Effector memory CD8-positive, alpha-beta T cell (primary cell): ENCODE data around the gene CFAP251.
"Not testable (repeated sequence)": the region's sequence is repeated elsewhere in the genome, so short reads cannot be mapped to it uniquely, and the experiment has no call there.

Experiments used
- ATAC-seq: fragments of 150-1000 bp; cut with Tn5 transposase; replicated peaks from 2 replicates; pipeline ENCODE4 v1.10.0; 2021; ENCODE audit warnings: mild to moderate bottlenecking, moderate library complexity
- DNase-seq, 3 experiments: peaks; one replicate each; pipeline ENCODE4 v3.0.0; 2021
- H3K27ac Mint-ChIP-seq, 2 donors: one replicate each; pipeline ENCODE4 v1.8.0; 2022; ENCODE audit warnings: mild to moderate bottlenecking in 2 of 2, mixed read lengths in 2 of 2, moderate library complexity in 2 of 2
- H3K27me3 Mint-ChIP-seq, 2 donors: one replicate each; pipeline ENCODE4 v1.8.0; 2022; ENCODE audit warnings: mixed read lengths in 2 of 2
- H3K36me3 Mint-ChIP-seq: one replicate; pipeline ENCODE4 v1.8.0; 2022; ENCODE audit warnings: mild to moderate bottlenecking, moderate library complexity, mixed read lengths; ENCODE audit not compliant: insufficient read depth
- H3K4me1 Mint-ChIP-seq, 2 donors: one replicate each; pipeline ENCODE4 v1.8.0; 2022; ENCODE audit warnings: low read depth in 2 of 2, mixed read lengths in 2 of 2
- H3K4me3 Mint-ChIP-seq, 2 donors: one replicate each; pipeline ENCODE4 v1.8.0; 2022; ENCODE audit warnings: mild to moderate bottlenecking in 2 of 2, mixed read lengths in 2 of 2, moderate library complexity in 2 of 2
- H3K9me3 Mint-ChIP-seq, 2 donors: one replicate each; pipeline ENCODE4 v1.8.0; 2022; ENCODE audit warnings: mixed read lengths in 2 of 2

CFAP251 gene

DNA sequence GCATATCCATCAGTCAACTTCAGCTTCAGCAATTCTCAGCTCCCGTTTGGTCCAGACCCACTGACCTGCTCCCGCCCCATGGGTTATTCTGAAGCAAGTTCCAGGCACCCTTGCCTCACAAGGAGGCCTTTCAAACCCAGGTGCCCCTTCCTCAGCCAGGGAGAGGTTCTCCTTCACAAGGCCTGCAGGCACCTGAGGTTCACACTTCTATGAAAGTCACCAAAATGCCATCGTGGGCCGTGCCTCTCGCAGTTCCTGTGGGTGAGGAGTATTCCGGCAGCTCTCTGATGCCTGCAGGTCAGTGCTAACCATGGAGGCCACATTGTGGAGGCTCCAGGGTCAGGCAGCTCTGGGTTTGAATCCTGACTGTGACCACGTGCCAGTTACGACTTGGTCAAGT is 63.1 kb downstream of the CFAP251 start:
- no peak overlapping the region for H3K27ac Mint-ChIP-seq
- no peaks in the 10 kb centered on the region for H3K4me1 Mint-ChIP-seq

DNA sequence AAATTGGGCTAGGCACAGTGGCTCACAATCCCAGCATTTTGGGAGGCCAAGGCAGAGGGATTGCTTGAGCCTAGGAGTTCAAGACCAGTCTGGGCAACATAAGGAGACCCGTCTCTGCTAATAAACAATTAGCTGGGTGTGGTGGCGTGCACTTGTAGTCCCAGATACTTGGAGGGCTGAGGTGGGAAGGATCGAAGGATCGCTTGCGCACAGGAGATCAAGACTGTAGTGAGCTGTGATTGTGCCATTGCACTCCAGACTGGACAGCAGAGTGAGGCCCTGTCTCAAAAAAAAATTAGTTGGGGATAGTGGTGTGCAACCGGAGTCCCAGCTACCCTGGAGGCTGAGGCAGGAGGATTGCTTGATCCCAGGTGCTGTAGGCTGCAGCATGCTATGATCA is 64.6 kb downstream of the CFAP251 start:
- no peak for DNase-seq
- H3K36me3 Mint-ChIP-seq = peaks cover 2% of the 10 kb centered on the region
- H3K9me3 Mint-ChIP-seq = no peaks in the 10 kb centered on the region
- H3K4me3 Mint-ChIP-seq = no peak overlapping the region
- no peaks in the 10 kb centered on the region for H3K4me1 Mint-ChIP-seq
- H3K27ac Mint-ChIP-seq = no peak overlapping the region
- H3K27me3 Mint-ChIP-seq = no peaks in the 10 kb centered on the region
- ATAC-seq = no peak

More for the DNA sequence above, 63.1 kb downstream of the CFAP251 start:
- H3K4me3 Mint-ChIP-seq = no peak overlapping the region
- no peaks in the 10 kb centered on the region for H3K9me3 Mint-ChIP-seq
- no peaks in the 10 kb centered on the region for H3K36me3 Mint-ChIP-seq
- ATAC-seq = no peak
- DNase-seq = no peak
- no peaks in the 10 kb centered on the region for H3K27me3 Mint-ChIP-seq

DNA sequence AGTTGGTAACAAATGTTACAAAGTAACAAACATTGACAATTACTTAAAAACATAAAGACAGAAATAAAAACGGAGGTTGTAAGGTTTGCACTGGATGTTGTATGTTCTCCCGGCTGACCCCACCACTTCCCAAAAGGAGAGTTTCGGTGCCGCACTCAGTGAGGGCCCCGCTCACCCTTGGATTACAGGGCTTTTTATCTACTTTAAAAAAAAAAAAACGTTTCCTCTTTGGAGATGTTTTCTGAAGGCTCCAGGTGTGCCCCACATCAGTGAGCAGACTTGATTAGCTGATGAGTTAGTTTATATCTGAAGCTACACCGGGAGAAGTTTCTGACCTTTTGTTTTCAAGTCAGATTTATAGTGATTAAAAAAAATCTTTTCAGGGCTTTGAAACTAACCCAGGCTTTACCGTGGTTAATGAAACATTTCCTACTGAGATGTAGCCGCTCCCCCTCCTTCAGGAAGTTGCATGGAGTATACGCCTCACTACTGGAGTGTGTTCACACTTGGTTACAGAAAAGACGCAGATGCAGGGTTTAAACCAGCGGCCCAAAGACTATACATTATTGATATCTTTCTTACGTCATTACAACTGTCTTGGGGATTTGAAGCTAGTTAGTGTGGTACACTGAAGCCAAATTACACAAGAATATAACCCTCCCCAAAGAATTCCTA is 65.3 kb downstream of the CFAP251 start:
- H3K36me3 Mint-ChIP-seq = peaks cover 2% of the 10 kb centered on the region
- no peaks in the 10 kb centered on the region for H3K9me3 Mint-ChIP-seq
- DNase-seq = no peak
- H3K27me3 Mint-ChIP-seq = no peaks in the 10 kb centered on the region
- no peak overlapping the region for H3K4me3 Mint-ChIP-seq
- H3K4me1 Mint-ChIP-seq = no peaks in the 10 kb centered on the region
- no peak for ATAC-seq
- no peak overlapping the region for H3K27ac Mint-ChIP-seq

DNA sequence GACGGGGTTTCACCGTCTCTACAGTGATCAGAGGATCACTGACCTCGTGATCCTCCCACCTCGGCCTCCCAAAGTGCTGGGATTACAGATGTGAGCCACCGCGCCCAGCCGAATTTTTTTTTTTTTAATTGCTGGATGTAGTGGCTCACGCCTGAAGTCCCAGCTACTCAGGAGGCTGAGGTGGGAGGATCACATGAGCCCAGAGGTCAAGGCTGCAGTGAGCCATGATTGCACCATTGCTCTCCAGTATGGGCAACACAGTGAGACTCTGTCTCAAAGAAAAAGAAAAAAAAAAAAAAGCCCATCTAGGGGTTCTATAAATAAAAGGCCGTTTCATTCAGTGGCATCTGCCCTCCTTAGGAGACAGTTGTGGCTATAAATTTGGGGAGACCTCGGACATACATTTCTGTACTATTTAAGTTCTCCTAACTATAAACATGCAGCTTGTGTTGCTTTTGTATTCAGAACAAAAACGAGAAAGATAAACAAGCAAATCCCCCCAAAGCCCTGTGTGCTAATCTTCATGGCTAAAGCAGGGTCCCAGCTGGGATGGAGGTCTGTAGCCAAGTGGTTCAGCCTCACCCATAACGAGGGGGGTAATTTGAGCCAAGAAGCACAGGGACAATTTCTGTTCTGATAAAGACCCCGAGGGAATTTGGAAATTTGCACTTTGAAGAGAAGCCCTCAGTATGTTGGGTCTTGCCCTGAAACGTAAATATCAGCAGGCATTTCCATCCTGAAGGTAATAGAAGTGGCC is 68.3 kb downstream of the CFAP251 start:
- Mint-ChIP-seq H3K4me1 (no peaks in the 10 kb centered on the region), H3K4me3 (no peak overlapping the region), H3K36me3 (peaks cover 2% of the 10 kb centered on the region), H3K27me3 (no peaks in the 10 kb centered on the region), H3K9me3 (no peaks in the 10 kb centered on the region), H3K27ac (no peak overlapping the region)
- no peak for DNase-seq
- no peak for ATAC-seq

DNA sequence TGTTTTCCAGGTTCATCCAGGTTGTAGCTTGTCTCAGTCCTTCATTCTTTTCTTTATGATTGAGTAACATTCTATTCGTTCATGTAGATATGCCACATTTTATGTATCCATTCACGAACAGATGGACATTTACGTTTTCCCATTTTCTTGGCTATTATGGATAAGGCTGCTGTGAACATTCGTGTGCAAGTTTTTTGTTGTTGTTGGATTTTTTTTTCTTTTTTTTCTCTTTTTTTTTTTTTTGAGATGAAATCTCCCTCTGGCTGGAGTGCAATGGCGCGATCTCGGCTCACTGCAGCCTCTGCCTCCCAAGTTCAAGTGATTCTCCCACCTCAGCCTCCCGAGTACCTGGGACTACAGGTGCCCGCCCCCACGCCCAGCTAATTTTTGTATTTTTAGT is 70.1 kb downstream of the CFAP251 start:
- H3K4me3 Mint-ChIP-seq = not testable (repeated sequence)

DNA sequence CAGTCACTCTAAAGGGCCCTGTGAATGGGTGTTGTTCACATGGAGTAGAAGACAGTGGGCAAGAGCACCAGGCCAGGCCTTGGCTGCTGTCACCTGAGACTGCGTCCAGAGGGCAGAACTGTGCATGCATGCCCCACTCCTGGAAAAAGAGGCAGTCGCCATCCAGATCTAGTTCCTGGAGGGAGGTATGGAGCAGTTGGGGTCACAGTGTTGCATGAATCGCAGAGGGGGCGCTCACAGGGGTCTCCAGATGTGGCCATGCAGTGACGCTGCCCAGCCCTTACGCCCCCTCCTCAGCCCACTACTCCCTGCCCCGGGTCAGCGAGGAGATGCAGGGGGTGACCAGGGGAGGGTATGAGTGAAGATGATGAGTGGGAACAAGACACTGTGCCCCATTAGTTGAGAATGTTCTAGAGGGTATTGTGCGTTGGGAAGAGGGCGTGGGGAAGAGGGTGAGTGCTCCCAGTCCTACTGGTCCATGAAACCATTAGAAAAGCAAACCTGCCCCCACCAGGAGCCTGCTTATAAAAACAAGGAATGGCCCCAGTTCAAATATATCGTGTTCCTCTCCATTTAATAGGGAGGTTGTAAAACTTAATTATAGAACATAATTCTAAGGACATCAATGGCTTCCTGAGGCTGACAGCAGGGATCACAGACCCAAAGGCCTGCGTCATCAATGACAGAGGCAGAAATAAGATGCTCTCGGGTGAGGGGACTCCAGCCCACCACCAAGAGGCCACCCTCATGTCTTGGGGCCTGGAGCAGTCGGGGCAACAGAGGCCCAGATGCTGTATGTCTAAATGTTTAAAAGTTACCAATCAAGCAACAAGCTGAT is 71.1 kb downstream of the CFAP251 start:
- ATAC-seq (no peak), DNase-seq (no peak)
- Mint-ChIP-seq H3K4me1 (peaks cover 0 to 4% of the 10 kb centered on the region in 2 donors), H3K9me3 (no peaks in the 10 kb centered on the region), H3K36me3 (peaks cover 2% of the 10 kb centered on the region), H3K27ac (no peak overlapping the region), H3K4me3 (no peak overlapping the region), H3K27me3 (no peaks in the 10 kb centered on the region)

More for the DNA sequence above, 70.1 kb downstream of the CFAP251 start:
- not testable (repeated sequence) for ATAC-seq, H3K27ac Mint-ChIP-seq, DNase-seq, H3K4me1 Mint-ChIP-seq, H3K27me3 Mint-ChIP-seq, H3K9me3 Mint-ChIP-seq, H3K36me3 Mint-ChIP-seq

DNA sequence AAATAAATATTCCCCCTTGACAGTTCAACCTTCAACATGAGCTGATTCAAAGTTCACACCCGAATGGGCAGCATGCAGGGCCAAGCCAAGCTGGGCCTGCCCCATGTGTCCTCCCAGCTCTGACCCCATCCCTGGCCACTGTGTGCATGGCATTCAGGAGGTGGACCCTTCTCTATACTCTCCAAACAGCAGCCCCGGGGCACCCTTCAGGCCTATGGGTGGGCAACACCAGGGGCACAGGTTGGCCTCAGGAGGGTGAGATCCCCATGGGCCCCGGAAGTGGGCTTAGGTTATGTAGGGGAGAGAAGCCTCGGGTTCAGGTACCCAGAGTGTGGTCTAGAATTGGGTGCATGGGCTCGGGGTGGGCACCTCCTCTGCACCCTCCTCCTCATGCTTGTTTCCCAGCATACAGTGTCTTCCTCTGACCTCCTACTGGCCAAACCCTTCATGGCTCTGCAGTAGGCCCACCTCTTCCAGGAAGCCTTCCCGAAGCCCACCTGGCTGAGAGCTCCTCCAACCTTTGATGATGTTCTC is 71.8 kb downstream of the CFAP251 start:
- peaks cover 2% of the 10 kb centered on the region for H3K36me3 Mint-ChIP-seq
- ATAC-seq (no peak), DNase-seq (no peak)
- no peaks in the 10 kb centered on the region for H3K27me3 Mint-ChIP-seq
- H3K9me3 Mint-ChIP-seq = no peaks in the 10 kb centered on the region
- no peak overlapping the region for H3K4me3 Mint-ChIP-seq
- peaks cover 0 to 4% of the 10 kb centered on the region in 2 donors for H3K4me1 Mint-ChIP-seq
- no peak overlapping the region for H3K27ac Mint-ChIP-seq

DNA sequence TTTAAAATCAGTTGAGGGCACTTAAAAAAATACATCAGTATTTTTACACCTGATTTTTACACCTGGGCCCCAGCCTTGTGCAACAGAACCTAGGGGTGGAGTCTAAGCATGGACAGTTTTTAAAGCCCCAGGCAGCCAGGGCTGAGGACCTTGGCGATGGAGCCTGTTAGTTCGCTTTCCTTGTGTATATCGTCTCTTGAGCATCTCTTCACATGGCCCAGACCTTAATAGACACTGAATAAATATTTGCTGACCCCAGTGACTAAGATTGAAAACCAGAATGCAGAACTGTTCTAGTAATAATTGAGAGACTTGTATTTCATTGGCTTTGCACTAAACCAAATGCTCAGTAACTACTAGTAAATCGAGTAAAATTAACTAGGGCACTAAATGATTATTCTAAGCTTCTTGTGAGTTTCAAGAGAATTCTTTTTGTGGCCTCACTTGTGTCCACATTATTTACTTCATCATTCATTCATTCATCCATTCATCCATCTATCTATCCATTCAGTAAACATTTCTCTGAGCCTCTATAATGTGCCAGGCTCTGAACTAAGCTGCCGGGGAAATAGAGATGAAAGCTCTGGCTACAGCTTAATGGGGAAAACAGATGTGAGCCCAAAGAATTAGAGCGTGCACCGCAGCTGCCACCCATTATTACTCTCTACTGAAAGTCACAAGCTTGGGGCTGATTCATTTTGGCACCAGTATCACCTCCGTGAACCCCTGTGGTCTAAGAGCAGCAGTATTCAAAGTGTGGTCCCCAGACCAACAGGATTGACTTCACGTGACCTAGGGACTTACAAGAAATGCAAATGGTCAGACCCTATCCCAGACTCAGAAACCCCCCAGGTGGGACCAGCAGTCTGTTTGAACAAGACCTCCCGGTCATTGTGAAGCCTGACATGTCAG is 72.6 kb downstream of the CFAP251 start:
- no peaks in the 10 kb centered on the region for H3K9me3 Mint-ChIP-seq
- no peak overlapping the region for H3K4me3 Mint-ChIP-seq
- no peaks in the 10 kb centered on the region for H3K27me3 Mint-ChIP-seq
- no peak for DNase-seq
- no peak overlapping the region for H3K27ac Mint-ChIP-seq
- peaks cover 2% of the 10 kb centered on the region for H3K36me3 Mint-ChIP-seq
- no peak for ATAC-seq
- peaks cover 0 to 4% of the 10 kb centered on the region in 2 donors for H3K4me1 Mint-ChIP-seq

DNA sequence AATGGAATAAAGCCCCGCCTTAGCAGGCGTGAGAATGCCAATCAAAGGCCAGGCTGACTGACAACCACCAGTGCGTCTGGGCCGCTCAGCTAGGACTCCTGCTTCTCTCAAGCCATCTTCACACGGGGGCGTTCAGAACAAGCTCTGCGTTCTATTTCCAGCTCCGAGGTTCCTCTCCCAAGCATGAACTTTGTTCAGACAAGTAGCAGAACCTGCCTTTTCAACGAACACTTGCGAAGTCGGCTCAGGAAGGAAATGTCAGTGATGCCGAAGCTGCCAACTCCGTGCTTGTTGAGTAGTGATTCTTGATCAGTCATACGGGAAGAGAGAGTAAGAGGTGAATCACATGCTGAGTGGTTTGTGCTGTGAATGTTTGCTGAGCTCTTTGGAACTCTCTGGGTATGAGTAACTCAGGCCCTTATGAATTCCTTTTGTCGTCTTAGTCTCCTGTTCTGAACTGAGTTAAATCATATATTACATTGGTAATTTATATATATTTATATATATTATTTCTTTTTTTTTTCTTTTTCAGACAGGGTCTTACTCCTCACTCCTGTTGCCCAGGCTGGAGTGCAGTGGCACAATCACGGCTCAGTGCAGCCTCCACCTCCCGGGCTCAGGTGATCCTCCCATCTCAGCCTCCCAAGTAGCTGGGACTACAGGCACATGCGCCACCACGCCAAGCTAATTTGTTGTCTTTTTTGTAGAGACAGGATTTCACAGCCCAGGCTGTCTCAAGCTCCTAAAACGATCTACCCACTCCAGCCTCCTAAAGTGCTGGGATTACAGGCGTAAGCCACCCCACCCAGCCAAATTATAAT is 73.9 kb downstream of the CFAP251 start:
- ATAC-seq (peak; percentile 70), DNase-seq (peak in 1 of 3 experiments; percentile 8)
- H3K9me3 Mint-ChIP-seq = no peaks in the 10 kb centered on the region
- H3K27ac Mint-ChIP-seq = no peak overlapping the region
- peaks cover 0 to 6% of the 10 kb centered on the region in 2 donors for H3K27me3 Mint-ChIP-seq
- peaks cover 0 to 4% of the 10 kb centered on the region in 2 donors for H3K4me1 Mint-ChIP-seq
- peaks cover under 1% of the 10 kb centered on the region for H3K36me3 Mint-ChIP-seq
- H3K4me3 Mint-ChIP-seq = no peak overlapping the region

DNA sequence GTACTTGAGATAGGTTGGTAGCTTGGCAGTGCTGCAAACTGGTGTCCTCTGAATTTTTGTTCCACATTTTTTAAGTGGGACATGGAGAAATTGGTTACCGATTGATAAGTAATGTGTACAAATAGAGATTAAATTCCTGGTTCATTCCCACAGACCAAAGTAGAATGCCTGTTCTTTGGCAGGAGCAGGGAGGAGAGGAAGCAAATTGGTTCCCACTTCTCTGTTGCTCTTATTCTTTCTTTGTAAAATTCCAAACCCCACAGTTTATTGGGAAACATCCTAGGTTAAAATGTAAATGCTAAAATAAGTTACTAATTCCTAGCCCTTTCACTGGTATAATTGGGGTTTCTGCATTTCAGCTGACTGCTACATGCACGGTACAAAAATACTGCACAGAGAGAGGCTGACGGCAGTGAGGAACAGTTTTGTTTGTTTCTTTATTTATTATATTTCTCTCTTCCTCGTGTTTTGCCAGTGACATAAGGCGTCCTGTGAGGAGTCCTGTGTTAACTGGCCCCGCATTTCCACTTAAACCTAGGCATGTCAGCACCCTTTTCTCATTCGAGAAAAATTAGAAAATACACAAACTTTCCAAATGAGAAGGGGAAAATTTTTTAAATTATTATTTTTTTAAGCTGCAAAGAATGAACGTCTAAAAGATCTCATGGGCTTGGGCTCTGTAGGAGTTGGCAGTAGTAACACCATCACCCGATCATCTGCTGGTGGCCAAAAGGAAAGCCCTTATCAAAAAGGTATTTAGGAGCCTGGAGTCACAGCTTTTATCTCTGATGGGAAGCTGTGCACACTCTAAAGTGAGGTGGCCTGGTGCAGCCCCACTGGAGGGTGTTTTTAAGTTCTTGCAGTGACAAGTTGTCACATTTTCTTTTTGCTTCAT is 77.9 kb downstream of the CFAP251 start:
- Mint-ChIP-seq H3K4me3 (no peak overlapping the region), H3K27ac (no peak overlapping the region), H3K36me3 (no peaks in the 10 kb centered on the region), H3K27me3 (peaks cover 4 to 13% of the 10 kb centered on the region in 2 donors), H3K9me3 (no peaks in the 10 kb centered on the region), H3K4me1 (peaks cover 0 to 4% of the 10 kb centered on the region in 2 donors)
- DNase-seq = no peak
- ATAC-seq = no peak

DNA sequence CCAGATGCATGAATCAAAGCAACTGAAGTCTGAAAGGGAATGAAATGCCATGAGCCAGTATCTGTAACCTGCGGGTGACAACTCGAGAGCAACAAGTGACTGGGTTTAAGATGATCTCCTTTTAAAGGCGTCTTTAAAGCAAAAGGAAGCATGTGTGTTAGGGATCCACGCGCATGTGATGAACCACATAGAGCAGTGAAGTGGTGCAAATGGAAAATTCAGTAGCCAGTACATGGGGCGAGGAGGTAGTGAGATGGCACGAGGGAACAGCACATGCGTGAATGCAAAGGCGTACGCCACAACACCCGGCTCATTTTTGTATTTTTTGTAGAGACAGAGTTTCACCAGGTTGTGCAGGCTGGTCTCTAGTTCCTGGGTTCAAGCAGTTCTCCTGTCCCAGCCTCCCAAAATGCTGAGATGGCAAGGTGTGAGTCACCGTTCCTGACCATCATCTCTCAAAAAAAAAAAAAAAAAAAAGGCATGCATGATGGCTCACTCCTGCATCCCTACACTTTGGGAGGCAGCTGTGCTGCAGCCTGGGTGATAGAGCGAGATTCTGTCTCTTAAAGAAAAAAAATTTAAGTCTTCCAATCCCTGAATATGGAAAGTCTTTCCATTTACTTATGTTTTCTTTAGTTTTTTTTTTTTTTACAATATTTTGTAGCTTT is 78.7 kb downstream of the CFAP251 start:
- no peak overlapping the region for H3K27ac Mint-ChIP-seq
- H3K36me3 Mint-ChIP-seq = no peaks in the 10 kb centered on the region
- H3K4me1 Mint-ChIP-seq = peaks cover 0 to 1% of the 10 kb centered on the region in 2 donors

More for the DNA sequence above, 78.7 kb downstream of the CFAP251 start:
- ATAC-seq (no peak), DNase-seq (no peak)
- Mint-ChIP-seq H3K9me3 (no peaks in the 10 kb centered on the region), H3K27me3 (peaks cover 4 to 13% of the 10 kb centered on the region in 2 donors), H3K4me3 (no peak overlapping the region)
